Breast epithelium (tissue), 4 donors: ENCODE measurements around the gene GP9. TPM values are rescaled to one million over a fixed set of nuclear protein-coding genes. Genes with fewer than 3 reads are reported as not detected.

Experiments
- DNase-seq, 2 donors: peaks; one replicate each; pipeline ENCODE4 v3.0.0-alpha.2; 2019; ENCODE audit warnings: low spot score in 2 of 2
- H3K27ac ChIP-seq, 2 donors: fragments of 200-600 bp; sonication (generic) in 1 of 2; one replicate each; pipeline ENCODE4 v1.5.1; 2016 to 2019; ENCODE audit warnings: mild to moderate bottlenecking in 1 of 2
- H3K27me3 ChIP-seq, 2 donors: fragments of 200-600 bp; sonication (generic) in 1 of 2; one replicate each; pipeline versions ENCODE4 v1.5.1 to v1.6.0; 2017 to 2019; ENCODE audit warnings: control low read depth in 1 of 2, mild to moderate bottlenecking in 1 of 2
- H3K36me3 ChIP-seq: fragments of 200-600 bp; one replicate; pipeline ENCODE4 v1.5.1; 2019
- H3K4me1 ChIP-seq, 2 donors: fragments of 200-600 bp; sonication (generic); one replicate each; pipeline ENCODE4 v1.5.1; 2016 to 2019; ENCODE audit warnings: control low read depth in 1 of 2
- H3K4me3 ChIP-seq, 3 donors: fragments of 200-600 bp; sonication (generic); 1 replicate in 2 of 3; 2 replicates in 1 of 3; pipeline ENCODE4 v1.5.1; 2016 to 2019; ENCODE audit warnings: mild to moderate bottlenecking in 3 of 3, moderate library complexity in 2 of 3
- H3K9me3 ChIP-seq, 2 donors: fragments of 200-600 bp; sonication (generic) in 1 of 2; one replicate each; pipeline ENCODE4 v1.5.1; 2016 to 2019; ENCODE audit warnings: control low read depth in 1 of 2
- POLR2A ChIP-seq: fragments of 450-650 bp; IDR thresholded peaks from one replicate; pipeline ENCODE4 v1.6.1; 2016; ENCODE audit warnings: antibody characterized with exemption, mild to moderate bottlenecking, moderate library complexity
- POLR2AphosphoS5 ChIP-seq, 3 donors: sonication (generic); formaldehyde crosslinking; IDR thresholded peaks; one replicate each; pipeline ENCODE4 v1.6.1; 2017; ENCODE audit warnings: antibody characterized with exemption in 3 of 3
- intact Hi-C: fragments of 100-400 bp; cut with DNase I; formaldehyde crosslinking; loops from one replicate; pipeline ENCODE4 v1.15.1; 2023; ENCODE audit warnings: low total_unique reads
- total RNA-seq, 3 donors: library from RNA; depleted of rRNA; stranded (reverse); fragments of >200 nt; gene quantifications; one replicate each; pipeline ENCODE4 v1.1.0, GENCODE V29; 2016
- TF ChIP-seq, protein P1 (sequence below), 3 donors: fragments of 450-650 bp; IDR thresholded peaks; one replicate each; pipeline ENCODE4 v1.5.1; 2016 to 2017; ENCODE audit warnings: antibody characterized with exemption in 3 of 3, mild to moderate bottlenecking in 3 of 3, moderate library complexity in 3 of 3

Gene GP9
- total RNA-seq, 3 donors from 2014 or later = 0.48 TPM; not detected in 2

DNA sequence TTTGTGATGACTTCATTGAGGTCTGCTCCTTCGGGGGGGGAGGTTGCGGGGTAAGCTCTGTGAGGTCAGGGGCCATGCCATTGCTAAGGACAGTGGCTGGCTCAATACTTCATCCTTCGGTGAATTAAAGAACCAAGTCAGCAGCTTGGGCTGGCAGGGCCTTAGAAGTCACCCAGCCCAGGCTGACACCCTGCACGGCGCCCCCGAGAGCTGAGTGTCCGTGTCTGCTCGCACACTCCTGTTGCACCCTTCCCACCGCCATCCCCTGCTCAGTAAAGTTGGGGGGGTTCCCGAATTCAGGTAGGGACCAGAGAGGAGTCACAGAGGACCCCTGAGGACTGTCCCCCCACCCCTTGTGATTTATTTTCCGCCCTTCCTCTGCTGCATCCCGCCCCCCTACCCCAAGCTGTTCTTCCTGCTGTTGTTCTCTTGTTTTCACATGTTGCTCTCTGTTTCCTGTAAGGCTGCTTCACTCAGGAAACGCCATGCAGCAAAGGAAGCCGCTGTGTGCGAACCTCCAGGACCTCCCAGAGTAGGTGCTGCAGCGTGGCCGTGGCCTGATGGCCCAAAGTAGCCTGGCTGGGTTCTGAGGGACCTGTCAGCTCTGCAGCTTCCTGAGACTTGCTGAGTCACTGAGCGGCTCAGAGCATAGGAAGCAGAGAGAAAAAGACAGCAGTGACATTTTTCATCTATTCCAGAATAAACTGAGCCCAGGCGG lies 45.0 kb upstream of the GP9 start:
- Histone ChIP-seq H3K27me3 (no peaks in the 10 kb centered on the region), H3K9me3 (no peaks in the 10 kb centered on the region), H3K27ac (peak overlapping the region; percentile 17 to 78), H3K4me1 (no peaks in the 10 kb centered on the region), H3K36me3 (no peaks in the 10 kb centered on the region), H3K4me3 (no peak overlapping the region)
- no peak for DNase-seq
- intact Hi-C loops = loop anchor here (1.0 to 5.0 kb wide), 2 partner anchors 16 to 528 kb away; no protein-coding TSS in a partner anchor
- TF ChIP-seq POLR2AphosphoS5 (IDR thresholded peaks at IDR 0.05) (no peak), POLR2A (no peak)
- TF ChIP-seq, protein P1, sequence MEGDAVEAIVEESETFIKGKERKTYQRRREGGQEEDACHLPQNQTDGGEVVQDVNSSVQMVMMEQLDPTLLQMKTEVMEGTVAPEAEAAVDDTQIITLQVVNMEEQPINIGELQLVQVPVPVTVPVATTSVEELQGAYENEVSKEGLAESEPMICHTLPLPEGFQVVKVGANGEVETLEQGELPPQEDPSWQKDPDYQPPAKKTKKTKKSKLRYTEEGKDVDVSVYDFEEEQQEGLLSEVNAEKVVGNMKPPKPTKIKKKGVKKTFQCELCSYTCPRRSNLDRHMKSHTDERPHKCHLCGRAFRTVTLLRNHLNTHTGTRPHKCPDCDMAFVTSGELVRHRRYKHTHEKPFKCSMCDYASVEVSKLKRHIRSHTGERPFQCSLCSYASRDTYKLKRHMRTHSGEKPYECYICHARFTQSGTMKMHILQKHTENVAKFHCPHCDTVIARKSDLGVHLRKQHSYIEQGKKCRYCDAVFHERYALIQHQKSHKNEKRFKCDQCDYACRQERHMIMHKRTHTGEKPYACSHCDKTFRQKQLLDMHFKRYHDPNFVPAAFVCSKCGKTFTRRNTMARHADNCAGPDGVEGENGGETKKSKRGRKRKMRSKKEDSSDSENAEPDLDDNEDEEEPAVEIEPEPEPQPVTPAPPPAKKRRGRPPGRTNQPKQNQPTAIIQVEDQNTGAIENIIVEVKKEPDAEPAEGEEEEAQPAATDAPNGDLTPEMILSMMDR (IDR thresholded peaks at IDR 0.05) = no peak

DNA sequence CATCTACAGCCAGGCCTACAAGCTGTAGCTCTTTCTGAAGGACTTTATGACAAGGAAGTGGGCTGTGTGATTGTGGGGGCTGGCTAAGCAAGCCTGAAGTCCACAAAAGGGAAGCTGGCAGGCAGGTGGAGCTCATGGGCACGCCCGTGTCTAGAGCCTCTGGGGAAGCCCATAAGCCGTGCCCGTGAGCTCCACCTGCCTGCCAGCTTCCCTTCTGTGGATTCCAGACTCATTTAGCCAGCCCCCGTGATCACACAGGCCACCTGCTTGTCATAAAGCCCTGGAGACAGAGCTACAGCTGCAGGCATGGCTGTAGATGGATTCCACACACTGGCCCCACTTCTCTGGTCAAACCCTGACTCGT lies 44.2 kb upstream of the GP9 start:
- no peak overlapping the region for H3K4me3 ChIP-seq
- H3K27me3 ChIP-seq = no peaks in the 10 kb centered on the region
- H3K4me1 ChIP-seq = no peaks in the 10 kb centered on the region
- TF ChIP-seq POLR2A (no peak), POLR2AphosphoS5 (IDR thresholded peaks at IDR 0.05) (no peak)
- TF ChIP-seq, protein P1 (IDR thresholded peaks at IDR 0.05) = no peak
- DNase-seq = no peak
- H3K9me3 ChIP-seq = no peaks in the 10 kb centered on the region
- no peaks in the 10 kb centered on the region for H3K36me3 ChIP-seq
- intact Hi-C loops = loop anchor here (1.0 to 5.0 kb wide), 2 partner anchors 17 to 529 kb away; no protein-coding TSS in a partner anchor
- peak overlapping the region; percentile 14 to 78 for H3K27ac ChIP-seq

DNA sequence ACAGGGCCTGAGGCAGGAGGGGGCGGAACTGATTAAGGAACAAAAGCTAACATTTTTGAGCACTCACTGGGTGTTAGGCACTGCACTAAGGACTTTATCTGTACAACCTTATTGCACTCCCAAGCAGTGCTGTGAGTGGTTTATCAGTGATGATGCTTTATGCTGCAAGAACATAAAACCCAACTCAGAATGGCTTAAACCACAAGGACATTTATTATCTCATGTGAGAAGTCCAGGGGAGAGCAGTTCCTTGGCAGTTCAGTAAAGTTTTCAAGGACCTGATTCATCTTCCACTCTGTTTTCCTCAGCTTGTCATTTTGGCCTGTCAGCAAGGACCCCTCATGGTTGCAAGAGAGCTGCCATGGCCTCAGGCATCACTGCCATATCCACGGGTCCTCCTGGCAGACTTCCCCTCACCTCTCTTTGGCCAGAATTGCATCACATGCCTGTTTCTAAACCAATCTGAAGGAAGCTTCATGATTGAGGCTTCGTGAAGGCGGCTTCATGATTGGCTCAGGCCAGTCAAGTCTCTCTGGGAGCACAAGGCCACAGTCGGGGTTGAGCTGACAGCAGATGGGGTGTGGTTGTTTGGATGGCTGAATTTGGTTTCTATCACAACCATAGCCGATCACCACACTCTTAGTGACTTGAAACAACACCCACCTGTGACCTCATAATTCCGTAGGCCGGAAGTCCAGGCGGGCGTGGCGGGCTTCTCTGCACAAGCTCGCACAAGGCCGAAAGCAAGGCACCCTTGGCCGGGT lies 43.7 kb upstream of the GP9 start:
- Histone ChIP-seq H3K9me3 (no peaks in the 10 kb centered on the region), H3K27me3 (no peaks in the 10 kb centered on the region), H3K4me1 (no peaks in the 10 kb centered on the region), H3K36me3 (no peaks in the 10 kb centered on the region), H3K4me3 (no peak overlapping the region), H3K27ac (peak overlapping the region; percentile 14 to 78)
- TF ChIP-seq POLR2AphosphoS5 (IDR thresholded peaks at IDR 0.05) (no peak), POLR2A (no peak)
- TF ChIP-seq, protein P1 (IDR thresholded peaks at IDR 0.05) = no peak
- no peak for DNase-seq
- intact Hi-C loops = loop anchor here (1.0 to 5.0 kb wide), 2 partner anchors 18 to 530 kb away; no protein-coding TSS in a partner anchor

DNA sequence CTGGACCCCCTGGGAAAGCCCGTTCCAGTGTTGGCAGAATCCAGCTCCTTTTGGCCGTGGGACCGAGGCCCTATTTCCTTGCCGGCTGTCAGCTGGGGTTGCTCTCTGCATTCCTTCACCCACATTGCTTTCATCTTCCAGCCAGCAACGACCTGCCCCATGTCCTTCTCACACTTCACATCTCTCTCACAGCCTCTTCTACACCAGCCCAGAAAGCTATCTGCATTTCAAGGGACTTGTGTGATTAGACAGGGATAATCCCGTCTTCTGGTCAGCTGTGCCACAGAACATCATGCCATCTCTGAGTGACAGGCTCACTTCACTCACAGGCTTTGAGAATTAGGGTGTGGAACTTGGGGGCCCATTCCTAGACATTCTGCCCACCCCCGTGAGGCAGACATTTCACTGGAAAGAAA lies 43.1 kb upstream of the GP9 start:
- intact Hi-C loops = loop anchor here (5.0 kb wide), 1 partner anchor 530 kb away; no protein-coding TSS in a partner anchor
- Histone ChIP-seq H3K4me3 (no peak overlapping the region), H3K27ac (peak overlapping the region in 1 of 2 donors; percentile 78), H3K36me3 (no peaks in the 10 kb centered on the region), H3K9me3 (no peaks in the 10 kb centered on the region), H3K27me3 (no peaks in the 10 kb centered on the region), H3K4me1 (no peaks in the 10 kb centered on the region)
- DNase-seq = no peak
- TF ChIP-seq, protein P1 (IDR thresholded peaks at IDR 0.05) = no peak
- TF ChIP-seq POLR2AphosphoS5 (IDR thresholded peaks at IDR 0.05) = no peak
- TF ChIP-seq POLR2A = no peak

DNA sequence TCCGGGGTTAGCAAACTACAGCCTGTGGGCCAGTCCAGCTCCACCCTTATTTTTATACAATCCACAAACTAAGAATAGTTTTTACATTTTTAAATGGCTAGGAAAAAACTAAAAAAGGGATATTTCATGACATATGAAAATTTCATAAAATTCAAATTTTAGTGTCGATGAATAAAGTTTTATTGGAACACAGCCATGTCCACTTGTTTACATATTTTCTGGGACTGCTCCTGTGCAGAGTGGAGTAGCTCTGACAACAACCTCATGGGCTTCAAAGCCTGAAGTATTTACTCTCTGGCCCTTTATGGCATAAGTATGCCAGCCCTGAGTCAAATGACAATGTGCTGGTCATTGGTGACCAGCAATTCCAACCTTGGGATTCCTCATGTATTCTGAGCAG lies 42.3 kb upstream of the GP9 start:
- DNase-seq = no peak
- no peak overlapping the region for H3K27ac ChIP-seq
- no peaks in the 10 kb centered on the region for H3K9me3 ChIP-seq
- intact Hi-C loops = loop anchor here (5.0 kb wide), 1 partner anchor 531 kb away; no protein-coding TSS in a partner anchor
- no peaks in the 10 kb centered on the region for H3K27me3 ChIP-seq
- H3K4me1 ChIP-seq = no peaks in the 10 kb centered on the region
- TF ChIP-seq, protein P1 (IDR thresholded peaks at IDR 0.05) = no peak
- TF ChIP-seq POLR2A (no peak), POLR2AphosphoS5 (IDR thresholded peaks at IDR 0.05) (no peak)
- H3K36me3 ChIP-seq = no peaks in the 10 kb centered on the region
- H3K4me3 ChIP-seq = no peak overlapping the region
